22Rv1 (cell line): ENCODE results near the gene ABCB10.
"Not testable (repeated sequence)": the region's sequence is repeated elsewhere in the genome, so short reads cannot be mapped to it uniquely, and the experiment has no call there.

ENCODE experiments used
- H3K27ac ChIP-seq: fragments of 450-650 bp; 2 replicates; pipeline ENCODE4 v1.5.1; 2017
- CTCF ChIP-seq: fragments of 450-650 bp; IDR thresholded peaks from 2 replicates; pipeline ENCODE4 v1.5.1; 2017; ENCODE audit warnings: mild to moderate bottlenecking
- ZFX ChIP-seq: fragments of 450-650 bp; IDR thresholded peaks from 2 replicates; pipeline ENCODE4 v1.6.1; 2017; ENCODE audit warnings: antibody characterized with exemption, borderline replicate concordance

Gene ABCB10

DNA sequence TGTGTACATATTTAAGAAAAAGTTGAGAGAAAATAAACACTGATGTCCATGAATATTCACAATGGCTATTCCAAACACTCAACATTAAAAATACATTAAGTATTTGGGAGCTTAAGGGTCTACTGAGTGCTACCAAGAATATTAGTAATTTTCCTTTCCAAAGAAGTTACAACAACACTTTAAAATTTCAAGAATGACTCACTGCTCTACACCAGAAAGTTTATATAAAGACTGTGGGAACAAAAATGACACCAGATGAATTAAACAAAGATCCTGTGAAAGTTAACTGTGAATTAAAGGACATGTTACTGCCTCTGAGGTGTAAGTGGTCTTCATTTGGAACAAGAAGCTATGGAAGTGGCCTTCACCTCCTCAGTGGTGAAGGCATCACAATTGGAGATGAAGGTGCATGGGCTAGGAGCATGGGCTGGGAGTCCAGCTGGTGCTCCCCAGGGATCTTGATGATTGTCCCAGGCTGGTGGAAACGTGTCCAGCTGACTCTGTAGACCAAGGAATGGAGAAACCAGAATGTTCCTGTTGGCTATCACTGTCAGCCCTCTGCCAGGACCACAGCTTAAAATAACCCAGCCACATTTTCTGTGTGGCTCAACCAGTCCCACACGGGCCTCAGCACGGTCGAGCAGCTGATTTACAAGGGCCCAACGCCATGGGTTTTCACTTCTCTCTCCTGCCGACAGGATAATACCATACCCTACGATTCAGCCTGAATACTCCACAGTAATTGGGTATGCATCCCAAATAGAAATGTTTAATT lies 38.6 kb upstream of the ABCB10 start:
- H3K27ac ChIP-seq: no peak overlapping the region
- no peak for TF ChIP-seq CTCF

DNA sequence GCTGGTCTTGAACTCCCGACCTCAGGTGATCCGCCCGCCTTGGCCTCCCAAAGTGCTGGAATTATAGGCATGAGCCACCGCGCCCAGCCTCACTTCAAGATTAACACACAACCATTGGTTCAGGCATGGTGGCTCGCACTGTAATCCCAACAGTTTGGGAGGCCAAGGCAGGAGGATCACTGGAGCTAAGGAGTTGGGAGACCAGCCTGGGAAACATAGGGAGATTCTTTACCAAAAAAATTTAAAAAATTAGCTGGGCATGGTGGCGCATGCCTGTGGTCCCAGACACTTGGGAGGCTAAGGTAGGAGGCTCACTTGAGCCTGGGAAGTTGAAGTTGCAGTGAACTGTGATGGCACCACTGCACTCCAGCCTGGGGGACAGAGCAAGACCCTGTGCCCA lies 37.4 kb upstream of the ABCB10 start:
- H3K27ac ChIP-seq: not testable (repeated sequence)

- no peak overlapping the region for H3K27ac ChIP-seq
- TF ChIP-seq CTCF (no peak), ZFX (no peak)
Measured at GRCh38 chr1:229594227-229595008, 35.9 kb upstream of the ABCB10 start.

- TF ChIP-seq CTCF: no peak
- H3K27ac ChIP-seq: no peak overlapping the region
Measured at GRCh38 chr1:229593800-229594199, 35.3 kb upstream of the ABCB10 start.

GRCh38 chr1:229590119-229590518 lies 31.6 kb upstream of the ABCB10 start:
- no peak overlapping the region for H3K27ac ChIP-seq
- no peak for TF ChIP-seq ZFX
- no peak for TF ChIP-seq CTCF

- TF ChIP-seq CTCF (no peak), ZFX (no peak)
- no peak overlapping the region for H3K27ac ChIP-seq
Measured at GRCh38 chr1:229585338-229585737, 26.8 kb upstream of the ABCB10 start.

GRCh38 chr1:229582715-229583114 lies 24.2 kb upstream of the ABCB10 start:
- no peak for TF ChIP-seq CTCF
- no peak for TF ChIP-seq ZFX
- H3K27ac ChIP-seq: no peak overlapping the region
